Caco-2 (cell line): ENCODE data around the gene ENDOV. TPM values are rescaled to one million over a fixed set of nuclear protein-coding genes. Genes with fewer than 3 reads are reported as not detected.

Source experiments
- BruUV-seq: library from RNA; stranded (reverse); fragments of 400-500 nt; replicated peaks from 2 replicates; lab custom pipeline; 2021; lab: Mats Ljungman, UMichigan
- CTCF ChIA-PET: fragments of 300-600 bp; sonication (Branson Sonifier 250); formaldehyde crosslinking; loops from one replicate; lab custom pipeline; 2022; ENCODE audit warnings: antibody characterized with exemption; lab: Charles Lee
- POLR2A ChIA-PET: fragments of 300-600 bp; sonication (Branson Sonifier 250); formaldehyde crosslinking; loops from one replicate; lab custom pipeline; 2022; ENCODE audit warnings: antibody characterized with exemption; lab: Charles Lee
- DNase-seq, 2 experiments: peaks; one replicate each; pipeline versions ENCODE4 v3.0.0 to v3.0.0-alpha.2; 2020 to 2022
- H3K27me3 ChIP-seq: replicated peaks from 2 replicates; pipeline ENCODE4 v1.6.0; 2011; ENCODE audit warnings: low read length; ENCODE audit not compliant: control insufficient read depth, insufficient read depth
- H3K36me3 ChIP-seq: 2 replicates; pipeline ENCODE4 v1.5.1; 2011; ENCODE audit warnings: low read length; ENCODE audit not compliant: control insufficient read depth, insufficient read depth
- H3K4me1 ChIP-seq: fragments of 250-450 bp; sonication (Bioruptor Pico); 2 replicates; pipeline ENCODE4 v1.5.1; 2020; ENCODE audit warnings: mild to moderate bottlenecking
- H3K4me3 ChIP-seq: 2 replicates; pipeline ENCODE4 v1.5.1; 2011; ENCODE audit warnings: low read depth, mild to moderate bottlenecking, control low read depth, low read length
- H3K9me3 ChIP-seq: fragments of 250-450 bp; sonication (Bioruptor Pico); 2 replicates; pipeline ENCODE4 v1.5.1; 2020; ENCODE audit warnings: mild to moderate bottlenecking, moderate library complexity
- H3K27ac Mint-ChIP-seq: one replicate; pipeline ENCODE4 v1.8.0; 2022; ENCODE audit warnings: mixed read lengths; ENCODE audit not compliant: unreplicated experiment
- H3K27me3 Mint-ChIP-seq: one replicate; pipeline ENCODE4 v1.8.0; 2022; ENCODE audit warnings: mixed read lengths; ENCODE audit not compliant: insufficient read depth, unreplicated experiment
- H3K36me3 Mint-ChIP-seq: one replicate; pipeline ENCODE4 v1.8.0; 2022; ENCODE audit warnings: mild to moderate bottlenecking, mixed read lengths; ENCODE audit not compliant: insufficient read depth, unreplicated experiment
- H3K4me1 Mint-ChIP-seq: one replicate; pipeline ENCODE4 v1.8.0; 2022; ENCODE audit warnings: low read depth, mixed read lengths; ENCODE audit not compliant: unreplicated experiment
- H3K4me3 Mint-ChIP-seq: one replicate; pipeline ENCODE4 v1.8.0; 2022; ENCODE audit warnings: mild to moderate bottlenecking, moderate library complexity, mixed read lengths; ENCODE audit not compliant: unreplicated experiment
- H3K9me3 Mint-ChIP-seq: one replicate; pipeline ENCODE4 v1.8.0; 2022; ENCODE audit warnings: mixed read lengths; ENCODE audit not compliant: unreplicated experiment
- intact Hi-C: fragments of 100-400 bp; cut with micrococcal nuclease; formaldehyde crosslinking; loops from one replicate; pipeline ENCODE4 v1.10.0; 2022; ENCODE audit not compliant: unreplicated experiment
- total RNA-seq: library from RNA; stranded (reverse); gene quantifications from 2 replicates; pipeline ENCODE4 v1.2.3, GENCODE V29; 2022
- TF ChIP-seq, protein P1 (sequence below), 2 experiments: fragments of 200-600 bp in 1 of 2; IDR thresholded peaks; 1 replicate in 1 of 2; 2 replicates in 1 of 2; pipeline versions ENCODE4 v1.5.1 to v1.8.0; 2011 to 2022; ENCODE audit warnings: antibody characterized with exemption in 1 of 2, control low read depth in 1 of 2, inconsistent platforms in 1 of 2, low read depth in 1 of 2, low read length in 1 of 2, mild to moderate bottlenecking in 1 of 2, moderate library complexity in 1 of 2; ENCODE audit not compliant: insufficient read depth in 1 of 2, severe bottlenecking in 1 of 2, unreplicated experiment in 1 of 2

The ENDOV gene
- total RNA-seq, 1 experiment from 2014 or later, result 21.5 TPM

DNA sequence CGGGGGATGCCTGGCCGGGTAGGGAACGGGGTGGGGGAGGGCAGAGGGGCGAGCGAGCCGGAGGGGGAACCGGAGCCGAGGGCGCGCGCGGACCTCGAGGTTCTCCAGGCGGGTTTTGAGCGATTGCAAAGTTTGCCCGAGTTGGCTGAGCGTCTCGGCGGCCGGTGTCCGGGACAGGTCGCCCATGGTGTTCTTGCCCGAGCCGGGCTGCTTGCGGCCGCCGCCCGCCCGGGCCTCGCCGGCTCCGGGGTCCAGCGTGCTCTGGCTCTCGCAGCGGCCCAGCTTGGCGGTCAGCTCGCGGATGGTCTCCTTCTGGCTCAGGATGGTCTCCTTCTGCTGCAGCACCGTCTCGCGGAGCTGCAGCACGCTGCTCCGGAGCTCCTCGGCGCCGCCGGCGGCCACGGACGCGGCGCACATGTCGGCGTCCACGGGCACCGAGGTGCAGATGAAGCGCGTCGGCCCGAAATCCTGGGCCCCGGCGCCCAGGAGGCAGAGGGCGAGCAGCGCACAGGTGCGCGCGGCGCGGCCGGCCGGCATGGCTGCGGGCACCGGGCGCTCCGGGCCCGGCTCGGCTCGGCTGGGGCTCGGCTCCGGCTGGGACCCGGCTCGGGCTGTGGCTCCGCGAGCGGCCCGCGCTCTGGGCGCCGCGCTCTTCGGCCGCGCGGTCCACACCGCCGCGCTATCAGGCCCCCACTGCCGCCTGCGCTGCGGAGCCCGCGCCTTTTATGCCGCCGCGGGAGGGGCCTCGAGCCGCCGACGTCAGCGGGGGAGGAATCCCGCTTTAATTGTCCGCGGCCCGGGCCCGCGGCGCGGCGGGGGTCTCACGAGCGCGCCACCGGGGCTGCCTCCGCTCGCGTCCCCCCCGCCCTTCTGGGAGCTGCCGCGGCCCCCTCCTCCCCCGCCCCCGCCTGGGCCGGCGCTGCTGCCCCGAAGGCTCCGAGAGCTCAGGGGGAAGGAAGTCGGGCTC is 61.2 kb downstream of the ENDOV start, which contains the start of gene NPTX1:
Gene NPTX1 (minus strand): TSS at position 698 of the 967 bp plus-strand sequence. CDS start 161 bp downstream, at position 537.
- POLR2A ChIA-PET, result interaction anchor here (0.6 to 1.1 kb wide), 4 partner anchors 9 to 24 kb away, joined by 3 to 16 read pairs (median 6); no protein-coding TSS in a partner anchor
- peaks cover 6% of the 10 kb centered on the region for H3K27me3 ChIP-seq
- no peaks in the 10 kb centered on the region for H3K36me3 Mint-ChIP-seq
- peaks cover 11% of the 10 kb centered on the region for H3K4me1 Mint-ChIP-seq
- CTCF ChIA-PET, result interaction anchor here (0.6 to 1.5 kb wide), 5 partner anchors 22 to 496 kb away, joined by 3 to 4 read pairs (median 4); no protein-coding TSS in a partner anchor
- H3K4me3 ChIP-seq, result peak within 1 kb of the TSS; percentile 32
- H3K27ac Mint-ChIP-seq, result no peak within 1 kb of the TSS
- peak in 1 of 2 experiments; percentile 48 for DNase-seq
- H3K4me1 ChIP-seq, result peaks cover 24% of the 10 kb centered on the region
- H3K4me3 Mint-ChIP-seq, result peak within 1 kb of the TSS; percentile 74
- intact Hi-C loops, result loop anchor here (2.0 kb wide), 1 partner anchor 175 kb away; no protein-coding TSS in a partner anchor
- BruUV-seq, result no TSS peak
- no peaks in the 10 kb centered on the region for H3K9me3 Mint-ChIP-seq
- H3K9me3 ChIP-seq, result no peaks in the 10 kb centered on the region
- peaks cover 40% of the 10 kb centered on the region for H3K27me3 Mint-ChIP-seq
- H3K36me3 ChIP-seq, result no peaks in the 10 kb centered on the region
- TF ChIP-seq, protein P1, sequence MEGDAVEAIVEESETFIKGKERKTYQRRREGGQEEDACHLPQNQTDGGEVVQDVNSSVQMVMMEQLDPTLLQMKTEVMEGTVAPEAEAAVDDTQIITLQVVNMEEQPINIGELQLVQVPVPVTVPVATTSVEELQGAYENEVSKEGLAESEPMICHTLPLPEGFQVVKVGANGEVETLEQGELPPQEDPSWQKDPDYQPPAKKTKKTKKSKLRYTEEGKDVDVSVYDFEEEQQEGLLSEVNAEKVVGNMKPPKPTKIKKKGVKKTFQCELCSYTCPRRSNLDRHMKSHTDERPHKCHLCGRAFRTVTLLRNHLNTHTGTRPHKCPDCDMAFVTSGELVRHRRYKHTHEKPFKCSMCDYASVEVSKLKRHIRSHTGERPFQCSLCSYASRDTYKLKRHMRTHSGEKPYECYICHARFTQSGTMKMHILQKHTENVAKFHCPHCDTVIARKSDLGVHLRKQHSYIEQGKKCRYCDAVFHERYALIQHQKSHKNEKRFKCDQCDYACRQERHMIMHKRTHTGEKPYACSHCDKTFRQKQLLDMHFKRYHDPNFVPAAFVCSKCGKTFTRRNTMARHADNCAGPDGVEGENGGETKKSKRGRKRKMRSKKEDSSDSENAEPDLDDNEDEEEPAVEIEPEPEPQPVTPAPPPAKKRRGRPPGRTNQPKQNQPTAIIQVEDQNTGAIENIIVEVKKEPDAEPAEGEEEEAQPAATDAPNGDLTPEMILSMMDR (IDR thresholded peaks at IDR 0.05; ENCODE audit: insufficient read depth in 1 of 2, low read depth in 1 of 2, low read length in 1 of 2, severe bottlenecking in 1 of 2, unreplicated experiment in 1 of 2), result no peak

DNA sequence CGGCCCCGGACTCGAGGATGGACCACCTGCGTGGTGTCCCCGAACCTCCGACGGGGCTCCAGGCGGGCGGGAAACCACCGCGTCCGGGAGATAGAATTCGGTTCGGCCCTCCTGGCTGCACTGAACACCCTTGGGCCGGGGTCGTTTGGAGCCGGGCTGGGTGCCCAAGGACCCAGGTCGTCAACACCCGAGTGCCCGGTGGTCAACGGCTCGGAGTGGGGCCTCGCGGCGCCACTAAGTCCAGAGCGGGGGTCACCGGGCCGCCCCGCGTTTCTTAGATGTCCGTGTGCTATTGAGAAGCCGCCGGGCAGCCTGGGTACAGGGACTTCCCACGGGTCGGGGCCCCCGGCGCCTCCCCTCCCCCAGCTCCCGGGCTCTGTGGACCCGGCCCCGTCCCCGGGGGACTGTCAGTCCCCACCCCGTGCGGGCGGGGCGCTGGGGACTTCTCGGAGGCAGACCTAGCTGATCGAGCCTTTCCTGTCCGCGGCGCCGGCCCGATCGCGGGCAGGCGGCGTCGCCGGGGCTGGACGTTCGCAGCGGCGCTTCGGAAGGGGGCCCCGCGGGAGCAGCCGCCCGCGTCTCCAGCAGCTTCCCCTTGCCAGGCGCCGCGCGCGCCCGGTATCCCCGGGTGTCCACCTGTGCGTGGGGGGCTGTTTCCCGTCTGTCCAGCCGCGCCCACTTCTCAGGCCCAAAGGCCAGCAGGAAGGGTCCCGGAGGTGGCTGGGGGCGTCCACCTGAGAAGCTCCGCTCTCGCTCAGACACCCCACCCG is 62.1 kb downstream of the ENDOV start:
- H3K4me3 ChIP-seq, result peak overlapping the region; percentile 32
- intact Hi-C loops, result no loop called here
- no TSS peak for BruUV-seq
- peaks cover 29% of the 10 kb centered on the region for H3K4me1 ChIP-seq
- no peaks in the 10 kb centered on the region for H3K36me3 Mint-ChIP-seq
- peaks cover 11% of the 10 kb centered on the region for H3K4me1 Mint-ChIP-seq
- ChIA-PET CTCF (interaction anchor here (0.6 to 1.5 kb wide), 2 partner anchors 21 to 50 kb away, joined by 4 read pairs; no protein-coding TSS in a partner anchor), POLR2A (interaction anchor here (0.6 to 1.1 kb wide), 2 partner anchors 22 to 25 kb away, joined by 6 to 16 read pairs; no protein-coding TSS in a partner anchor)
- H3K4me3 Mint-ChIP-seq, result no peak overlapping the region
- H3K36me3 ChIP-seq, result no peaks in the 10 kb centered on the region
- DNase-seq, result peak in 1 of 2 experiments; percentile 51
- TF ChIP-seq, protein P1 (IDR thresholded peaks at IDR 0.05; ENCODE audit: insufficient read depth in 1 of 2, low read depth in 1 of 2, low read length in 1 of 2, severe bottlenecking in 1 of 2, unreplicated experiment in 1 of 2), result no peak
- peaks cover 32% of the 10 kb centered on the region for H3K27me3 Mint-ChIP-seq
- H3K27me3 ChIP-seq, result peaks cover 6% of the 10 kb centered on the region
- no peaks in the 10 kb centered on the region for H3K9me3 ChIP-seq
- H3K9me3 Mint-ChIP-seq, result no peaks in the 10 kb centered on the region
- H3K27ac Mint-ChIP-seq, result no peak overlapping the region
